Measurements from ENCODE around the gene DGKQ.

GRCh38 chr4:930028-930551, 43.3 kb downstream of the DGKQ start:
- TF ChIP-seq, protein P1, sequence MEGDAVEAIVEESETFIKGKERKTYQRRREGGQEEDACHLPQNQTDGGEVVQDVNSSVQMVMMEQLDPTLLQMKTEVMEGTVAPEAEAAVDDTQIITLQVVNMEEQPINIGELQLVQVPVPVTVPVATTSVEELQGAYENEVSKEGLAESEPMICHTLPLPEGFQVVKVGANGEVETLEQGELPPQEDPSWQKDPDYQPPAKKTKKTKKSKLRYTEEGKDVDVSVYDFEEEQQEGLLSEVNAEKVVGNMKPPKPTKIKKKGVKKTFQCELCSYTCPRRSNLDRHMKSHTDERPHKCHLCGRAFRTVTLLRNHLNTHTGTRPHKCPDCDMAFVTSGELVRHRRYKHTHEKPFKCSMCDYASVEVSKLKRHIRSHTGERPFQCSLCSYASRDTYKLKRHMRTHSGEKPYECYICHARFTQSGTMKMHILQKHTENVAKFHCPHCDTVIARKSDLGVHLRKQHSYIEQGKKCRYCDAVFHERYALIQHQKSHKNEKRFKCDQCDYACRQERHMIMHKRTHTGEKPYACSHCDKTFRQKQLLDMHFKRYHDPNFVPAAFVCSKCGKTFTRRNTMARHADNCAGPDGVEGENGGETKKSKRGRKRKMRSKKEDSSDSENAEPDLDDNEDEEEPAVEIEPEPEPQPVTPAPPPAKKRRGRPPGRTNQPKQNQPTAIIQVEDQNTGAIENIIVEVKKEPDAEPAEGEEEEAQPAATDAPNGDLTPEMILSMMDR (IDR thresholded peaks at IDR 0.05), result no peak
- TF ChIP-seq POLR2A (IDR thresholded peaks at IDR 0.05), result no peak
